Stimulated activated CD4-positive, alpha-beta T cell treated with anti-CD3 and anti-CD28 coated beads, Interleukin-2, amount 100 ng/mL, for 48 hours (primary cell): Measurements from ENCODE around the gene TWIST2.

Experiments used
- DNase-seq, 2 donors: peaks; one replicate each; pipeline ENCODE4 v3.0.0-alpha.2; 2020

Gene TWIST2

GRCh38 chr2:238925281-238925680 lies 77.4 kb downstream of the TWIST2 start:
- no peak for DNase-seq

- no peak for DNase-seq
Measured at GRCh38 chr2:238925816-238926521, 78.1 kb downstream of the TWIST2 start.

GRCh38 chr2:238926761-238927611 lies 79.1 kb downstream of the TWIST2 start:
- DNase-seq: no peak

DNA sequence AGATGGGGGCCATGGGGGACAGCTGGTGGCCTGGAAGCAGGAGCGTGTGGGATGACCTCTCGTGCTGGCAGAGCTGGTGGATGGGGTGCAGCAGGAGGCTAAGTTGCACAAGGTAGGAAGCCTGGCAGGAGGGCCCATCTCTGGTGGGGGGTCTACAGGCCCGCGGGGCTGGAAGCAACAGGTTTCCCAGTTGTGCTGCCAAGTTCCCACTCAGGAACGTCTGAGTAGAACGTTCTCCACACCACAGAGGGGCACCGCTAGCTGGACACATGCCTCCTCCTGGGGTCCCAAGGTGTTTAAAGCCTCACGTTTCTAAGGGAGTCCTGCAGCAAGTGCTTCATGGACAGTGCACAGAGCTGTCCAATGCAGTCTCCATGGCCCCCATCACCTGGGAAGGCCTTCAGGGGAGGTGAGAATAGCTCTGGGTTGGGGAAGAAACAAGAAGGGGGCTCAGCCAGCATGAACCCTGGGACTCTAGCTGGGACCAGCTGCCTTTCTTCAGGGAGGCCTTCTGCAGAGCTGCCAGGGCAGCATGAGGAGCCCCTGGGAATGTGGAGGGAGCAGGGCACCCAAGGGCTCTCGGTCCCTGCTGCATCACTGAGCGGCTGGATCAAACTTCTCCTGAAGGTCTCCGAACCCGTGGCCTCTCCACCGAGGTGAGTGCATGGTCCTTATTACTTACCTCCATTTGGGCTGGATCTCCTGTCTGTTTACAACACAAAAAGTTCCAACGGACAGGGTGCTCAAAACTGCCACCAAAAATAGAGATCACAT lies 80.0 kb downstream of the TWIST2 start:
- no peak for DNase-seq

GRCh38 chr2:238928520-238929241 lies 80.8 kb downstream of the TWIST2 start:
- DNase-seq: no peak

GRCh38 chr2:238929242-238930081 lies 81.6 kb downstream of the TWIST2 start:
- no peak for DNase-seq

DNA sequence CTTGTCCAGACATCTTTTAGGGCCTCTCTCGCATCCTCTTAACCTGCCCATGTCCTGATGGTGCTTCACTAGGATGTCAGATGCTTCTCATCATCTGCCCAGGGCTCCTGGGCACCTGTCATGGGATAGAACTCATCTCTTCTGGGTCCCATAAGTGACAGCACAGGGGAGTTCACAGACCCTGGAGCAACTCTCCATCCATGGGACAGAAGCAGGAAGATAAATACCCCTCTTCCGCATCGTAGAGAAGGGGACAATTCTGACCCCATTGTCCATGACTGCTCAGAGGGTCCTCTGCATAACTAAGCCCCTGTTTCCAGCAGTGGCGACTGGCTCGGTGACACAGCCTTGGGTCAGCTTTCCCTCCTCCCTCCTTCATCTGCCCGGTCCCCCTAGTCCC lies 82.3 kb downstream of the TWIST2 start:
- DNase-seq: no peak

DNA sequence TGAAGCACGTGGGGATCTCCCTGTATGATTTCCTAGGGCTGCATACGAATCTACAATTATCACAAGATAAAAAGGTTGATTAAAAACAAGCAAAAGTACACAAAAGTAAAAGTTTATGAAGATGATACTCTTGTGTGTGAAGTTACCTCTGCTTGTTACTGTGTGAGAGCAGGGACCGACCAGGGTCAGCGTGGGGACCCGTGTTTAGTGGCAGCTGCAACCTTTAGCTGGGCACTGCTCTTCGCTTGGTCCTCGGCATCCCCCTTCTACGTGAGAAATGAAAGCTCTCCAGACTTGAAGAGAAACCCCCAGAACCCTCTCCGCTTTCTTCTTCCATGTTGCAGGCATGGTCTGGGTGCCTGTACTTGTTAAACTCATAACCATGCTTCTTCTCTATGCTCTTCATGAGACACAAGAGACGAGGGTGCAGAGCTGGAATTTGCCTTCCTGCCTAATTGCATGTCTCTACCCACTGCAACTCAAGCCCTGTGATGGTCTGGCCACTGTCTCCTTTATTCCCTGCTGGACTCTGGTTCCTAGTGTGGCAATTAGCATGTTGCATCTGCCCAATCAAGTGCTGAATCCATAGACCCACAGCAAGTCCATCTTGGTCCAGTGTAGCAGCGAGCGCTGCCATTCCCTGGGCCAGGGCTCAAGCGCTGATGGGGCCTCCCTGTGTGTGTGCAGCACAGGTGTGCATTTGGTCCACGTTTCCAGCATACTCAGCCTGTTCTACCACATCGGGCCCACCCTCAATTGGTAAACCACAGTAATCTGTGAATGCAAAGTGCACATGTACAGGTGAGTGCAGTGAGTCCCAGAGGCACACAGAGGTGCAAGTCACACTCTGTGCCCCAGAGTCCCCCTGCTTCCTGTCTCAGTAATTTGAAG lies 88.5 kb downstream of the TWIST2 start:
- no peak for DNase-seq

DNA sequence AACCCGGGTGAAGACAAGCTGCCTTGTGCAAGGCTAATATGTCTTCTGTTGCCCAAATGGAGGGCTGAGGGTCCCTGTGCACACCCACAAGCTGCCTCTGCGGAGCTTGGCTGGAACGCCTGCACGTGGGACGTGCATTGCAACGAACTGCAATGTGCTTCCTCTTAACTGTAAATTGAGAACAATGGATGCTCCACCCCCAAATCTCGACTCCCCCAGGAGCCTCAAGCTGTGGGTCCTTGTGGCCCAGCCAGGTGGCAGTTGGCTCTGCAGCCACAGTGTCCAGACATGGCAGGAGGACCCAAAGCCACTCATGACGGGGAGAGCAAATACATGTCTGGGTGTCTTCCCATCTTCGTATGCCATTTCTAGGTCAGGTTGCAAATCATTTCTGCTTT lies 90.1 kb downstream of the TWIST2 start:
- no peak for DNase-seq

DNA sequence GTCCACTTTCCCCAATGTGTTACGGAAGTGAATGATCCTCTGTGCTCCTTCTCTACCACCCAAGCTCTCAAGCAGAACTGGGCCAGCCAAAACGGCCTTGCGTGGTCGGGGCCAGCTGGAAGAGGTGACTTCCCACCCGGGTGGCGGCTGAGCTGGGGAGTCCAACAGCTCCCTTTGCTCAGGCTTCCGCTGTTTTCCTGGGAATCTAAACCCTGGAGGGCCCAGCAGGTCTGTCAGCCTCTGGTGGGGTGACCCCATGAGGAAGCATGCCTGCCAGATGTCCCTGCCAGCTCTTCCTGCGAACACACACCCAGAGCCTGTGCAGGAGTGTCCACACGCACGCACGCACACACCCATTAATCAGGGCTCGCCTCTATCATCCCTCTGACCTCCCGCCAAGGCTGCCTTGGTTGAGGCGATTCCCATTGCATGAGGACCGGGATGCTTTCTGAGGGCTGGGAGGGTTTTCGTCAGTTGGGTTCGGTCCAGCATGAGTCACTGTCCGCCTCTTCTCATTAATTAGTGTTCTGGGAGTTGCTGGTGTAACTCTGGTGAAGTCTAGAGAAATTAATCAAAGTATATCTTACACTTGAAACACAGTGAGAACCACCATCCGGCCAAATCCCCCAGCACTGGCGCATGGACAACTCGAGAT lies 90.6 kb downstream of the TWIST2 start:
- DNase-seq: no peak

- DNase-seq: no peak
Measured at GRCh38 chr2:238939074-238939473, 91.2 kb downstream of the TWIST2 start.

GRCh38 chr2:238939521-238940403 lies 91.9 kb downstream of the TWIST2 start:
- DNase-seq: no peak

GRCh38 chr2:238940806-238941205 lies 92.9 kb downstream of the TWIST2 start:
- DNase-seq: no peak

- no peak for DNase-seq
Measured at GRCh38 chr2:238941262-238941792, 93.4 kb downstream of the TWIST2 start.

DNA sequence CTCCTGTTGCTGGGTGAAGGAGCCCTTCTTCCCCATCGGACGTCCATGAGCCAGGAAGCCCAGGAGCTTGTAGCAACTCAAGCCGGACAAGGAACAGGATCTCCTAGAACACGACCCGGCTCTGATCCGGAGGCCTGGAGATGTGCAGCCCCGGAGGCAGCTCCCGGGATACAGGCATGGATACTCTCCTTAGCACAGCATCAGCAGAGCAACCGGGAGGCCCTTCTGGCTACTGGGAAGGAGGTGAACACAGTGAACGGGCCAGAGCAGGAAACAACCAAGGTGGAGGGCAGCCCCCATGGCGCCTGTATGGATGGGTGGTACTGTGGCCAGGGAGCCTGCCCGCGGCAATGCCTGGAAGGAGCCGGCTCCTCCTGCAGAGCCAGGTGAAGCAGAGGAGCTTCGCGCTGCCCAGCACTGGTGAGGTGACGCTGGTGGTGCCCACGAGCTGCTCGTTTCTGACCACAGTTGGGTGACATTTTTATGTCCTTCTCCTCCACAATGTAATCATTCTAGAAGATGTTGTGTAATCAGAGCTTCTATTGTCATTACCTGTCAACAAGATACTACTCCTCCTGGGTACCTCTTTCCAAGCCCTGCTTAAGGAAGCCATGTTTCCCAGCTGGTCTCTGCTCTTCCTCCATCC lies 94.3 kb downstream of the TWIST2 start:
- DNase-seq: no peak

- DNase-seq: no peak
Measured at GRCh38 chr2:238942726-238943300, 94.9 kb downstream of the TWIST2 start.

DNA sequence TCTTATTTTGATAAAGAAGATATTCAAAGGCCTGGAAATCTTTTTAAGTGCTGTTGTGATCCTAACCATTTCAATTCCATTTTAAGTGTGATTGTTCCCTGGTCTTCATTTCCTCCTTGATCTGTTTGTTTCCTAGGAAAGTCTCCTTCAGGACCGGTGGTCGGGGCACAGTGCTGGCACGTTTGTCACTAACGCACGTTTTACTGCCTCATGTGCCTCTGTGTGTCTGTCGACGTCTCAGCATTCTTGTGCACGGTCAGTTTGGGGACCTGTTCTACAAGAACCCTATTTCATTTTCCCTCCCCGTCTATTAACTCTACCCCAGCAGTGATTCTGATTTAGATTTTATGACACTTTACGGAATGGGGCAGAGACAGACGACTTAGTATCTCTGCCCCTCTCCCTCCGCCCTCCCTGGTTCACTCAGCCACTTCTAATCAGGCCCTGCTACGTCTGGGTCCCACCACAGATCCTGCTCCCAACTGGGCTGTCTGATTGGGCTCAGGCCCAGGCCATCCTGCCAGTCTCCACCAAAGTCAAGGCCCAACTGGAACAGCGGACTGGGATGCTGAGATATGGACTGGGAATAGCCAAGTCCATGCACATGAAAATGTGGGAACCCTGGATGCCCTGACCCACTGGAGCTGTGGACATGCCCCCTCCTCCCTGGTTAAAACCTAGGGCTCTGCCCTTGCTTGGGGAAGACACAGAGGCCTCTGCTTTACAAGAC lies 95.6 kb downstream of the TWIST2 start:
- DNase-seq: no peak
